Adipocyte (in vitro differentiated cells): Measurements from ENCODE around the gene SPIN2A.
"Not testable (repeated sequence)": the region's sequence is repeated elsewhere in the genome, so short reads cannot be mapped to it uniquely, and the experiment has no call there.

Experiments
- DNase-seq: peaks from one replicate; pipeline ENCODE4 v3.0.0-alpha.2; 2015; ENCODE audit warnings: low read depth
- H3K27me3 ChIP-seq: replicated peaks from 2 replicates; pipeline ENCODE4 v1.7.0; 2013; ENCODE audit warnings: mild to moderate bottlenecking, low read length, moderate library complexity; ENCODE audit not compliant: control insufficient read depth, insufficient read depth
- H3K36me3 ChIP-seq: 2 replicates; pipeline ENCODE4 v1.7.0; 2013; ENCODE audit warnings: low read length, mild to moderate bottlenecking, moderate library complexity; ENCODE audit not compliant: control insufficient read depth, insufficient read depth, severe bottlenecking
- H3K4me1 ChIP-seq: 2 replicates; pipeline ENCODE4 v1.7.0; 2013; ENCODE audit warnings: mild to moderate bottlenecking, low read length, moderate library complexity; ENCODE audit not compliant: control insufficient read depth, insufficient read depth
- H3K4me3 ChIP-seq: 2 replicates; pipeline ENCODE4 v1.7.0; 2013; ENCODE audit warnings: mild to moderate bottlenecking, low read length, moderate library complexity
- H3K9ac ChIP-seq: 2 replicates; pipeline ENCODE4 v1.7.0; 2013; ENCODE audit warnings: mild to moderate bottlenecking, low read length, moderate library complexity
- H3K9me3 ChIP-seq: 2 replicates; pipeline ENCODE4 v1.7.0; 2013; ENCODE audit warnings: mild to moderate bottlenecking, low read length, moderate library complexity; ENCODE audit not compliant: control insufficient read depth

Gene SPIN2A

GRCh38 chrX:57133706-57134105 lies 3.5 kb downstream of the SPIN2A start:
- Histone ChIP-seq H3K9ac (no peak overlapping the region), H3K4me3 (no peak overlapping the region), H3K9me3 (no peaks in the 10 kb centered on the region), H3K27me3 (no peaks in the 10 kb centered on the region), H3K36me3 (no peaks in the 10 kb centered on the region), H3K4me1 (no peaks in the 10 kb centered on the region)
- no peak for DNase-seq

GRCh38 chrX:57133284-57133683 lies 3.9 kb downstream of the SPIN2A start:
- DNase-seq, H3K9me3 ChIP-seq, H3K4me3 ChIP-seq, H3K9ac ChIP-seq, H3K4me1 ChIP-seq, H3K27me3 ChIP-seq, H3K36me3 ChIP-seq: not testable (repeated sequence)

- no peaks in the 10 kb centered on the region for H3K36me3 ChIP-seq
- H3K4me1 ChIP-seq: no peaks in the 10 kb centered on the region
- no peak overlapping the region for H3K9ac ChIP-seq
- no peak overlapping the region for H3K4me3 ChIP-seq
- no peaks in the 10 kb centered on the region for H3K9me3 ChIP-seq
- H3K27me3 ChIP-seq: no peaks in the 10 kb centered on the region
- no peak for DNase-seq
Observed at GRCh38 chrX:57132046-57132445, 5.2 kb downstream of the SPIN2A start.

- H3K36me3 ChIP-seq: peaks cover 3% of the 10 kb centered on the region
- H3K9me3 ChIP-seq: no peaks in the 10 kb centered on the region
- peak overlapping the region; percentile 80 for H3K4me3 ChIP-seq
- DNase-seq: no peak
- H3K27me3 ChIP-seq: no peaks in the 10 kb centered on the region
- peaks cover 2% of the 10 kb centered on the region for H3K4me1 ChIP-seq
- peak overlapping the region; percentile 84 for H3K9ac ChIP-seq
Observed at GRCh38 chrX:57121816-57122215, 15.4 kb downstream of the SPIN2A start.

GRCh38 chrX:57121162-57121755 lies 15.9 kb downstream of the SPIN2A start, which contains the start of gene SPIN2B:
Gene SPIN2B, minus strand, starts transcription at chrX:57121548.
- Histone ChIP-seq H3K9ac (peak within 1 kb of the TSS; percentile 84), H3K27me3 (no peaks in the 10 kb centered on the region), H3K4me1 (peaks cover 2% of the 10 kb centered on the region), H3K4me3 (peak within 1 kb of the TSS; percentile 80), H3K36me3 (peaks cover 3% of the 10 kb centered on the region), H3K9me3 (no peaks in the 10 kb centered on the region)
- peak; percentile 84 for DNase-seq

- not testable (repeated sequence) for H3K27me3 ChIP-seq, H3K9me3 ChIP-seq, H3K4me1 ChIP-seq, H3K36me3 ChIP-seq
- Histone ChIP-seq H3K4me3 (peak overlapping the region; percentile 80), H3K9ac (peak overlapping the region; percentile 84)
- DNase-seq: peak; percentile 7
Observed at GRCh38 chrX:57120619-57121161, 16.5 kb downstream of the SPIN2A start.

GRCh38 chrX:57119416-57119815 lies 17.8 kb downstream of the SPIN2A start:
- Histone ChIP-seq H3K4me3 (no peak overlapping the region), H3K27me3 (no peaks in the 10 kb centered on the region), H3K36me3 (peaks cover 3% of the 10 kb centered on the region), H3K4me1 (peaks cover 2% of the 10 kb centered on the region), H3K9ac (no peak overlapping the region), H3K9me3 (no peaks in the 10 kb centered on the region)
- no peak for DNase-seq

- not testable (repeated sequence) for H3K4me1 ChIP-seq, H3K27me3 ChIP-seq, H3K4me3 ChIP-seq, DNase-seq, H3K9ac ChIP-seq, H3K9me3 ChIP-seq, H3K36me3 ChIP-seq
Observed at GRCh38 chrX:57117566-57117965, 19.6 kb downstream of the SPIN2A start.

GRCh38 chrX:57104921-57105398 lies 32.2 kb downstream of the SPIN2A start:
- H3K9me3 ChIP-seq: peaks cover 24% of the 10 kb centered on the region
- no peak overlapping the region for H3K4me3 ChIP-seq
- H3K4me1 ChIP-seq: no peaks in the 10 kb centered on the region
- no peak overlapping the region for H3K9ac ChIP-seq
- no peak for DNase-seq
- H3K27me3 ChIP-seq: no peaks in the 10 kb centered on the region
- peaks cover 11% of the 10 kb centered on the region for H3K36me3 ChIP-seq

- no peaks in the 10 kb centered on the region for H3K27me3 ChIP-seq
- no peak overlapping the region for H3K9ac ChIP-seq
- no peak for DNase-seq
- H3K36me3 ChIP-seq: peaks cover 10% of the 10 kb centered on the region
- no peaks in the 10 kb centered on the region for H3K4me1 ChIP-seq
- no peak overlapping the region for H3K4me3 ChIP-seq
- H3K9me3 ChIP-seq: peaks cover 24% of the 10 kb centered on the region
Observed at GRCh38 chrX:57104406-57104805, 32.8 kb downstream of the SPIN2A start.

- no peak for DNase-seq
- no peak overlapping the region for H3K9ac ChIP-seq
- peaks cover 30% of the 10 kb centered on the region for H3K9me3 ChIP-seq
- no peak overlapping the region for H3K4me3 ChIP-seq
- no peaks in the 10 kb centered on the region for H3K4me1 ChIP-seq
- peaks cover 3% of the 10 kb centered on the region for H3K36me3 ChIP-seq
- no peaks in the 10 kb centered on the region for H3K27me3 ChIP-seq
Observed at GRCh38 chrX:57103489-57103888, 33.7 kb downstream of the SPIN2A start.

GRCh38 chrX:57102918-57103317 lies 34.3 kb downstream of the SPIN2A start:
- not testable (repeated sequence) for H3K4me3 ChIP-seq, DNase-seq, H3K36me3 ChIP-seq, H3K9ac ChIP-seq, H3K4me1 ChIP-seq, H3K27me3 ChIP-seq
- H3K9me3 ChIP-seq: peaks cover 30% of the 10 kb centered on the region
